IMR-90 (cell line): Measurements from ENCODE around the gene RPH3AL.

Experiments used
- POLR2A ChIP-seq: IDR thresholded peaks from 2 replicates; pipeline ENCODE4 v1.6.1; 2012; ENCODE audit warnings: mild to moderate bottlenecking, low read depth, low read length
- RAD21 ChIP-seq: IDR thresholded peaks from 2 replicates; pipeline ENCODE4 v1.6.1; 2012; ENCODE audit warnings: low read length, improper control_type of control experiment

DNA sequence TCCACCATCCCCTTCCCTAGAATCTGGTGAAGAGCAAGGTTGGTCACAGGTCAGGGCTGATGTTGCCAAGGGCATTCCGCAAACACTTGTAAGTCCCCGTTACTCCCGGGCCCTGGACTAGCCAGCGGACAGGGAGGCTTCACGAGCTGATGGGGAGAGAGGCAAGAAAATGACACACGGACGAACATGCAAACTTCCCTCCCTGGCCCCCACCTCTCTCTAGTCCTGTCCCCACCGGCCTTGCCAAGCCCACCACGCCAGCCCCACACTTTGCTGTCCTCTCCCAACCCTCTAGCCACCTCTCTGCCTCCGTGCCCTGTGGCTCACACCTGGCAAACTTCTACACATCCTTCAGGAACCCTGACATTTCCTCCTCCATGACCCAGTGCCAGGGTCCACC lies 54.8 kb downstream of the RPH3AL start:
- TF ChIP-seq POLR2A: no peak
- TF ChIP-seq RAD21: no peak
